Omental fat pad (tissue), 4 donors: ENCODE results near the gene GARRE1. TPM values are rescaled to one million over a fixed set of nuclear protein-coding genes. Genes with fewer than 3 reads are reported as not detected.
A peak's percentile ranks its signal among the peaks of the same experiment; 100 is the strongest.
"Not testable (repeated sequence)": the region's sequence is repeated elsewhere in the genome, so short reads cannot be mapped to it uniquely, and the experiment has no call there.

Source experiments
- ATAC-seq: fragments of 150-250 bp; one replicate; pipeline ENCODE4 v1.9.1; 2016; ENCODE audit warnings: mild to moderate bottlenecking, moderate library complexity; ENCODE audit not compliant: low FRiP score
- DNase-seq: peaks from one replicate; pipeline ENCODE4 v3.0.0-alpha.2; 2019; ENCODE audit warnings: low spot score
- CTCF ChIP-seq, 3 donors: fragments of 450-650 bp; IDR thresholded peaks; one replicate each; pipeline ENCODE4 v1.5.1; 2016 to 2017; ENCODE audit warnings: antibody characterized with exemption in 3 of 3, mild to moderate bottlenecking in 3 of 3, moderate library complexity in 2 of 3
- total RNA-seq, 4 donors: library from RNA; depleted of rRNA; stranded (reverse); fragments of >200 nt; gene quantifications; one replicate each; pipeline ENCODE4 v1.1.0, GENCODE V29; 2016

The GARRE1 gene
- total RNA-seq, 4 donors from 2014 or later = 18.4 to 50.6 (median 31.7) TPM

- no peak for TF ChIP-seq CTCF (IDR thresholded peaks at IDR 0.05)
- ATAC-seq (no peak), DNase-seq (no peak)
Observed at GRCh38 chr19:34215666-34216038, 38.7 kb upstream of the GARRE1 start.

GRCh38 chr19:34216745-34217219 lies 37.6 kb upstream of the GARRE1 start:
- DNase-seq, ATAC-seq: not testable (repeated sequence)

- no peak for TF ChIP-seq CTCF (IDR thresholded peaks at IDR 0.05)
- ATAC-seq (no peak), DNase-seq (no peak)
Observed at GRCh38 chr19:34217952-34218817, 36.2 kb upstream of the GARRE1 start.

GRCh38 chr19:34218818-34219164 lies 35.6 kb upstream of the GARRE1 start:
- ATAC-seq = no peak
- DNase-seq = no peak
- no peak for TF ChIP-seq CTCF (IDR thresholded peaks at IDR 0.05)

GRCh38 chr19:34220472-34221063 lies 33.8 kb upstream of the GARRE1 start:
- no peak for TF ChIP-seq CTCF (IDR thresholded peaks at IDR 0.05)
- DNase-seq (peak; percentile 75), ATAC-seq (no peak)

- no peak for TF ChIP-seq CTCF (IDR thresholded peaks at IDR 0.05)
- DNase-seq = no peak
- no peak for ATAC-seq
Observed at GRCh38 chr19:34222386-34222785, 32.0 kb upstream of the GARRE1 start.

GRCh38 chr19:34224996-34225658 lies 29.2 kb upstream of the GARRE1 start:
- TF ChIP-seq CTCF (IDR thresholded peaks at IDR 0.05) = no peak
- ATAC-seq = no peak
- no peak for DNase-seq
